ENCODE data around the gene C1QTNF3. TPM values are rescaled to one million over a fixed set of nuclear protein-coding genes. Genes with fewer than 3 reads are reported as not detected.

C1QTNF3 gene
- total and polyA plus RNA-seq, 2 of the 8 experiments (the other 6 are each of a cell fraction or from before 2014, with no cell fraction given): 1.0 to 1.2 TPM

- Histone ChIP-seq H3K79me2 (ENCODE audit: control insufficient read depth in 1 of 2, insufficient read depth in 2 of 2, low read length in 2 of 2) (no peaks in the 10 kb centered on the region), H2BK12ac (ENCODE audit: low read depth, low read length) (no peak overlapping the region), H4K91ac (replicated peaks; ENCODE audit: insufficient read length, low read length) (no peak overlapping the region), H4K5ac (ENCODE audit: insufficient read length, low read depth, low read length) (no peak overlapping the region), H3K23me2 (ENCODE audit: low read depth, low read length) (no peaks in the 10 kb centered on the region), H3K23ac (ENCODE audit: insufficient read length) (no peak overlapping the region), H3K4me2 (ENCODE audit: insufficient read depth in 1 of 2, low read depth in 2 of 2, low read length in 2 of 2) (no peak overlapping the region), H4K8ac (ENCODE audit: extremely low read depth, insufficient read depth, low read length) (no peak overlapping the region), H3K36me3 (ENCODE audit: control insufficient read depth in 2 of 4, insufficient read depth in 4 of 4, low read length in 3 of 4) (peaks cover 0 to 15% (median 2%) of the 10 kb centered on the region in 4 experiments; a peak in 4 of 8 replicates), H3K9me3 (ENCODE audit: insufficient read depth in 2 of 2, low read depth in 1 of 2, low read length in 1 of 2) (no peaks in the 10 kb centered on the region), H2BK15ac (ENCODE audit: low read length) (no peak overlapping the region), H3K4me1 (replicated peaks in 1 of 4; ENCODE audit: control insufficient read depth in 3 of 4, insufficient read depth in 4 of 4, low read length in 3 of 4) (peaks cover 0 to 3% (median 1%) of the 10 kb centered on the region in 4 experiments; a peak in 2 of 7 replicates), H2BK5ac (ENCODE audit: low read depth, low read length) (no peak overlapping the region), H3K18ac (ENCODE audit: extremely low read depth, low read length) (no peak overlapping the region), H2AFZ (ENCODE audit: low read length) (no peak overlapping the region), H3K27me3 (replicated peaks in 1 of 4; ENCODE audit: control insufficient read depth in 3 of 4, extremely low read depth in 1 of 4, insufficient read depth in 3 of 4, low read length in 3 of 4) (no peaks in the 10 kb centered on the region), H2BK20ac (ENCODE audit: low read length) (no peak overlapping the region), H3K79me1 (ENCODE audit: low read depth, low read length) (no peaks in the 10 kb centered on the region), H4K20me1 (replicated peaks in 1 of 2; ENCODE audit: control insufficient read depth in 1 of 2, insufficient read depth in 2 of 2, low read length in 2 of 2) (no peaks in the 10 kb centered on the region), H3K27ac (ENCODE audit: low read depth, low read length) (no peak overlapping the region), H3K56ac (replicated peaks; ENCODE audit: insufficient read length, low read depth, low read length) (no peak overlapping the region), H2AK5ac (ENCODE audit: low read depth, low read length) (no peak overlapping the region), H2BK120ac (replicated peaks; ENCODE audit: low read depth, low read length) (no peak overlapping the region), H3K9ac (replicated peaks in 1 of 4; ENCODE audit: extremely low read depth in 1 of 4, low read depth in 3 of 4, low read length in 3 of 4) (no peak overlapping the region), H3K14ac (ENCODE audit: insufficient read length) (no peak overlapping the region), H3K4ac (replicated peaks; ENCODE audit: insufficient read length, low read depth, low read length) (no peak overlapping the region), H3K4me3 (ENCODE audit: extremely low read depth in 1 of 4, insufficient read depth in 2 of 4, low read depth in 3 of 4, low read length in 4 of 4) (no peak overlapping the region)
- POLR2A ChIA-PET (ENCODE audit: partially characterized antibody): interaction anchor here (1.4 kb wide), 1 partner anchor 8 kb away, joined by 7 read pairs; the partner anchor contains the start of gene AMACR
- CTCF ChIA-PET (ENCODE audit: partially characterized antibody): interaction anchor here (1.2 to 4.4 kb wide), 6 partner anchors 13 to 465 kb away, joined by 3 to 17 read pairs (median 4); no protein-coding TSS in a partner anchor
- DNase-seq (ENCODE audit: low read depth in 1 of 2, low spot score in 2 of 2) (no peak), FAIRE-seq (no peak)
- 90% methylated on average over 4 of the region's 4 CpGs; no CpG with 5 or more reads in 1 of the 2 experiments for WGBS, 2 experiments (ENCODE audit: extremely low coverage in 1 of 2, insufficient coverage in 1 of 2, insufficient read length in 1 of 2, insufficient replicate concordance in 2 of 2, low coverage in 1 of 2, low lambda C conversion rate in 2 of 2, missing lambda C conversion rate in 1 of 2)
- TF ChIP-seq MAFK (IDR thresholded peaks at IDR 0.05; ENCODE audit: low read depth, low read length) (peak; percentile 91), BACH1 (IDR thresholded peaks at IDR 0.05; ENCODE audit: low read length) (0 out of 2 replicates have a peak, but pooled peaks have one; percentile 51), RFX5 (IDR thresholded peaks at IDR 0.05; ENCODE audit: borderline replicate concordance, low read depth, low read length) (no peak)
Observed at GRCh38 chr5:33999978-34000377, 43.0 kb downstream of the C1QTNF3 start.
